Upper lobe of right lung (tissue), 1 donor: ENCODE measurements around the gene MON1A. TPM values are rescaled to one million over a fixed set of nuclear protein-coding genes. Genes with fewer than 3 reads are reported as not detected.

ENCODE experiments used
- ATAC-seq: fragments of 200-7000 bp; cut with Tn5 transposase; one replicate; pipeline ENCODE4 v1.9.1; 2020; ENCODE audit warnings: mild to moderate bottlenecking, moderate library complexity
- DNase-seq: peaks from one replicate; pipeline ENCODE4 v3.0.0-alpha.2; 2020
- H3K27ac ChIP-seq: fragments of 200-600 bp; one replicate; pipeline ENCODE4 v1.8.0; 2022
- H3K27me3 ChIP-seq: fragments of 200-600 bp; one replicate; pipeline ENCODE4 v1.8.0; 2022; ENCODE audit warnings: mild to moderate bottlenecking
- H3K36me3 ChIP-seq: fragments of 200-600 bp; one replicate; pipeline ENCODE4 v1.8.0; 2022
- H3K4me1 ChIP-seq: fragments of 200-600 bp; one replicate; pipeline ENCODE4 v1.8.0; 2022
- H3K4me3 ChIP-seq: fragments of 200-600 bp; one replicate; pipeline ENCODE4 v1.8.0; 2022; ENCODE audit warnings: mild to moderate bottlenecking
- H3K9me3 ChIP-seq: fragments of 200-600 bp; one replicate; pipeline ENCODE4 v1.8.0; 2022
- intact Hi-C: fragments of 100-400 bp; cut with DNase I; formaldehyde crosslinking; loops from one replicate; pipeline ENCODE4 v1.11.0; 2022
- total RNA-seq: library from RNA; stranded (reverse); fragmentation: NEBNext Ultra II Directional; extraction: Animal tissue kit (Norgen Biotek cat#: 25700); gene quantifications from one replicate; pipeline ENCODE4 v1.2.1, GENCODE V29; 2021
- TF ChIP-seq, protein P1 (sequence below): fragments of 200-600 bp; IDR thresholded peaks from one replicate; pipeline ENCODE4 v1.8.0; 2022; ENCODE audit warnings: antibody characterized with exemption
- donor health status: DM: no; HTN: yes; CAD: no; lungs with severe emphysema.

The MON1A gene
- total RNA-seq, 1 donor from 2014 or later: 10.2 TPM

DNA sequence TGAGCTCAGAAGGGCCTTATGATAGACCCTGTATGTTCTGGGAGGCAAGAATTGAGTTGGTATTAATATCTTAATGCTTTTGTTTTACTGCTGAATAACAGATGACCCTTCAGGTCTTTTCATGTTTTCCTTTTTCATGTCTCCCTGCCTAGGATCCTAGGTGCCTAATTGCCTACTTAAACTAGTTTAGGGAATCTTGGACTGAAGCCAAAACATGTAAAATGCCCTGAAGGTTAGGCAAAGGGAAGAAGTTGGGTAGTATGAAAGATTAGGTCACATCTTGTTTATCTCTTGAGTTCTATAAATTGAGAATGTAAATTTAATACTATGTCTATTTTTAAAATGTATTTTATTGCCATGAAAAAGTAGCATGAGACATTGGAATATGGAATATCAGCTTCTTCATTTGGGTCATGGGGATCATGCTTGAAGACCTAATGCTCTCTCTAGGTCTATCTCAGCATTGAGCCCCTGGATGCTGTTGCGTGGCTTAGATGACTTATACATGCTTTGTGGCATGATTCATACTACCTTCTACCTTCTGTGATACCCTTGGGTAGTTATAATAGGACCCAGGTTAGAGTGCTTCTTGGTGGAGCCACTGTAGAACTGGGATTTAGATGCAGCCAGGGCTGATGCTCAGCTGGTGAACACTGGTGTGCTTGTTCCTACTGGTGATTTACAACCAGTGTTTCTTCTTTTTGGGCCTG, 36.8 kb upstream of the MON1A start:
- no peaks in the 10 kb centered on the region for H3K9me3 ChIP-seq
- DNase-seq (no peak), ATAC-seq (no peak)
- peaks cover 17% of the 10 kb centered on the region for H3K36me3 ChIP-seq
- no peaks in the 10 kb centered on the region for H3K27me3 ChIP-seq
- no peak overlapping the region for H3K4me3 ChIP-seq
- intact Hi-C loops: no loop called here
- no peak overlapping the region for H3K27ac ChIP-seq
- peaks cover 4% of the 10 kb centered on the region for H3K4me1 ChIP-seq
- TF ChIP-seq, protein P1, sequence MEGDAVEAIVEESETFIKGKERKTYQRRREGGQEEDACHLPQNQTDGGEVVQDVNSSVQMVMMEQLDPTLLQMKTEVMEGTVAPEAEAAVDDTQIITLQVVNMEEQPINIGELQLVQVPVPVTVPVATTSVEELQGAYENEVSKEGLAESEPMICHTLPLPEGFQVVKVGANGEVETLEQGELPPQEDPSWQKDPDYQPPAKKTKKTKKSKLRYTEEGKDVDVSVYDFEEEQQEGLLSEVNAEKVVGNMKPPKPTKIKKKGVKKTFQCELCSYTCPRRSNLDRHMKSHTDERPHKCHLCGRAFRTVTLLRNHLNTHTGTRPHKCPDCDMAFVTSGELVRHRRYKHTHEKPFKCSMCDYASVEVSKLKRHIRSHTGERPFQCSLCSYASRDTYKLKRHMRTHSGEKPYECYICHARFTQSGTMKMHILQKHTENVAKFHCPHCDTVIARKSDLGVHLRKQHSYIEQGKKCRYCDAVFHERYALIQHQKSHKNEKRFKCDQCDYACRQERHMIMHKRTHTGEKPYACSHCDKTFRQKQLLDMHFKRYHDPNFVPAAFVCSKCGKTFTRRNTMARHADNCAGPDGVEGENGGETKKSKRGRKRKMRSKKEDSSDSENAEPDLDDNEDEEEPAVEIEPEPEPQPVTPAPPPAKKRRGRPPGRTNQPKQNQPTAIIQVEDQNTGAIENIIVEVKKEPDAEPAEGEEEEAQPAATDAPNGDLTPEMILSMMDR: no peak

DNA sequence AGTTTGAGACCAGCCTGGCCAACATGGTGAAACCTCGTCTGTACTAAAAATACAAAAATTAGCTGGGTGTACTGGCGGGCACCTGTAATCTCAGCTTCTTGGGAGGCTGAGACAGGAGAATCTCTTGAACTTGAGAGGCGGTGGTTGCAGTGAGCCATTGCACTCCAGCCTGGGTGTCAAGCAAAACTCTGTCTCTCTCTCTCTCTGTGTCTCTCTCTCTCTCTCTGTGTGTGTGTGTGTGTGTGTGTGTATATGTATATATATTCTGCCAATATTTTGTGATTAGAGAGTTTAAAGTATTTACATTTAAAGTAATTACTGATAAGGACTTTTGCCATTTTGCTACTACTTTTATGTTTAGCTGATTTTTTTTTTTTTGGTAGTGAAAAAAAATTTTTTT, 26.0 kb upstream of the MON1A start:
- H3K27me3 ChIP-seq: no peaks in the 10 kb centered on the region
- H3K27ac ChIP-seq: no peak overlapping the region
- no peaks in the 10 kb centered on the region for H3K36me3 ChIP-seq
- peaks cover 5% of the 10 kb centered on the region for H3K4me1 ChIP-seq
- intact Hi-C loops: no loop called here
- ATAC-seq (no peak), DNase-seq (no peak)
- TF ChIP-seq, protein P1: no peak
- no peak overlapping the region for H3K4me3 ChIP-seq
- no peaks in the 10 kb centered on the region for H3K9me3 ChIP-seq

DNA sequence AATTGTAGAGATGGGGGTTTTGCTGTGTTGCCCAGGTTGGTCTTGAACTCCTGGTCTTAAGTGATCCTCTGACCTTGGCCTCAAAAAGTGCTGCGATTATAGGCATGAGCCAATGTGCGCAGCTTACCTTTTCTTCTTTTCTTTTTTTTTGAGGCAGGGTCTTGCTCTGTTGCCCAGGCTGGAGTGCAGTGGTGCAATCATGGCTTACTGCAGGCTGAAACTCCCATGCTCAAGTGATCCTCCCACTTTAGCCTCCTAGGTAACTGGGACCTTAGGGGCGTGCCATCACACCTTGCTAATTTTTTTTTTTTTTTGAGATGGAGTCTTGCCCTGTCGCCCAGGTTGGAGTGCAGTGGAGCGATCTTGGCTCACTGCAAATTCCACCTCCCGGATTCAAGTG, 23.3 kb upstream of the MON1A start:
- intact Hi-C loops: no loop called here
- peaks cover 17% of the 10 kb centered on the region for H3K4me1 ChIP-seq

DNA sequence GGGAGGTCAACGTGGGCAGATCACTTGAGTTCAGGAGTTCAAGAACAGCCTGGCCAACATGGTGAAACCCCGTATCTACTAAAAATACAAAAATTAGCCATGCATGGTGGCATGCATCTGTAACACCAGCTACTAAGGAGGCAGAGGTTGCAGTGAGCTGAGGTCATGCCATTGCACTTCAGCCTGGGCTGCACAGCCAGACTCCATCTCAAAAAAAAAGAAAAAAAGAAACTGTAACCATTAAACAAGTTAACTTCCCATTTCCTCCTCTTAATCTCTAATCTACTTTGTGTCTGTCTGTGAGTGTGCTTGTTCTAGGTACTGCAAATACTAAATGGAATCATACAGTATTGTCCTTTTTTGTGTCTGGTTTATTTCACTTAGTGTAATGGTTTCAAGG, 13.0 kb upstream of the MON1A start:
- H3K36me3 ChIP-seq: peaks cover 12% of the 10 kb centered on the region
- peaks cover 22% of the 10 kb centered on the region for H3K4me1 ChIP-seq
- H3K27me3 ChIP-seq: no peaks in the 10 kb centered on the region
- ATAC-seq (no peak), DNase-seq (no peak)
- intact Hi-C loops: no loop called here
- no peak overlapping the region for H3K27ac ChIP-seq
- no peaks in the 10 kb centered on the region for H3K9me3 ChIP-seq
- H3K4me3 ChIP-seq: no peak overlapping the region
- TF ChIP-seq, protein P1: no peak

More for the DNA sequence above, 23.3 kb upstream of the MON1A start:
- H3K4me3 ChIP-seq: no peak overlapping the region
- H3K9me3 ChIP-seq: no peaks in the 10 kb centered on the region
- no peak for ATAC-seq
- no peak for DNase-seq
- H3K36me3 ChIP-seq: no peaks in the 10 kb centered on the region
- TF ChIP-seq, protein P1: no peak
- no peak overlapping the region for H3K27ac ChIP-seq
- H3K27me3 ChIP-seq: no peaks in the 10 kb centered on the region

DNA sequence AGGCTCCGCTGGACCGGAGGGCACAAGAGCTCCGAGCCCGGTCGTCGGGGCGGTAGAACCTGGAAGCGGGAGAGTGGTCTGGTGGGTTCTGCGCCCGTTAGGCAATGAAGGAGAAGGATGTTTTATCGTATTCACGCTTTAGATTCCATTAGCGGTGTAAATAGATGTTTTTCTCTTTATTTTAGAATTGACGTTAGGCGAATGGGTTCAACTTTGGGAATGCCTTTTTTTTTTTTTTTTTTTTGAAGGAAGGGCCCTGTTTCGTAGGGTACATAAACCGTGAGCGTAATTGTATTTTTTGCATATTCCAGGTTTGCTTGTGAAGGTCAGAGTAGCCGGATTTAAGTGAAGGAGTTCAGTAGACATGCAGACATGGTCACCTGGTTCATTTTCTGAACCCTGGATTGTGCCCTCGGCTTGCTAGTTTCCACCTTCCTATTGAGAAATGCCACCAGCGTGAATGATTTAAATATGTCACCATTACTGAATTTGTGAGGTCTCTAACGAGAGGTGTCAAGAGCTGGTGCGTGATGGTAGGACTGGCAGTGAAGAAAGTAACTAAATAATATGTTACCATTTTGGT, 11.1 kb upstream of the MON1A start:
- peak overlapping the region; percentile 92 for H3K27ac ChIP-seq
- DNase-seq: no peak
- H3K4me3 ChIP-seq: peak overlapping the region; percentile 82
- ATAC-seq: no peak
- H3K4me1 ChIP-seq: peaks cover 22% of the 10 kb centered on the region
- H3K36me3 ChIP-seq: peaks cover 2% of the 10 kb centered on the region
- no peaks in the 10 kb centered on the region for H3K27me3 ChIP-seq
- no peaks in the 10 kb centered on the region for H3K9me3 ChIP-seq
- intact Hi-C loops: no loop called here
- TF ChIP-seq, protein P1: no peak
